HG03139 (cell line): ENCODE measurements around the gene SIN3A.
"Not testable (repeated sequence)": the region's sequence is repeated elsewhere in the genome, so short reads cannot be mapped to it uniquely, and the experiment has no call there.

Experiments used
- ATAC-seq: cut with Tn5 transposase; IDR thresholded peaks from one replicate; pipeline ENCODE4 v1.9.1; 2021; ENCODE audit not compliant: unreplicated experiment

SIN3A gene

DNA sequence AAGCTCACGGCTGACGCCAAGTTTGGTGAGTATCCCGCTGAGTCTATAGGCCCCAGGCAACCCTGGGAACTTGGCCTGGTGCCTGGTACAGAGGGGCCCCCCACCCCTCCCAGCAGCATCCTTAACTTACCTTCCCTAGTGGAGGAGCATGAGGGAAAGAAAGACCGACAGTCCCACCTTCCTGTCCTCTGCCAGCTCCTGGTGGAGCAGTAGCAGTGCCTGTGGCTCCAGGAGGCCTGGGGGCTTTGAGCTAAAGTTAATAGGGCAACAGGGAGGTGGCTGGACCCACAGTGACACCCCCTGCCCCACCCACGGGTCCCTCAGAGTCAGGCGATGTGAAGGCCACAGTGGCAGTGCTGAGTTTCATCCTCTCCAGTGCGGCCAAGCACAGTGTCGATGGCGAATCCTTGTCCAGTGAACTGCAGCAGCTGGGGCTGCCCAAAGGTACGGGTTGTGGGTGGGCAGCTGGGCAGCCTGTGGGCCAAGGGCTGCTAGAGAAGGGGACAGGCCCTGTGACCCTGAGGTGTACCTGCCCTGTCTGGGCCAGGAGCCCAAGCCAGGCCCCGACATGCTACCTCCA lies 112.7 kb downstream of the SIN3A start:
- ATAC-seq = no peak

DNA sequence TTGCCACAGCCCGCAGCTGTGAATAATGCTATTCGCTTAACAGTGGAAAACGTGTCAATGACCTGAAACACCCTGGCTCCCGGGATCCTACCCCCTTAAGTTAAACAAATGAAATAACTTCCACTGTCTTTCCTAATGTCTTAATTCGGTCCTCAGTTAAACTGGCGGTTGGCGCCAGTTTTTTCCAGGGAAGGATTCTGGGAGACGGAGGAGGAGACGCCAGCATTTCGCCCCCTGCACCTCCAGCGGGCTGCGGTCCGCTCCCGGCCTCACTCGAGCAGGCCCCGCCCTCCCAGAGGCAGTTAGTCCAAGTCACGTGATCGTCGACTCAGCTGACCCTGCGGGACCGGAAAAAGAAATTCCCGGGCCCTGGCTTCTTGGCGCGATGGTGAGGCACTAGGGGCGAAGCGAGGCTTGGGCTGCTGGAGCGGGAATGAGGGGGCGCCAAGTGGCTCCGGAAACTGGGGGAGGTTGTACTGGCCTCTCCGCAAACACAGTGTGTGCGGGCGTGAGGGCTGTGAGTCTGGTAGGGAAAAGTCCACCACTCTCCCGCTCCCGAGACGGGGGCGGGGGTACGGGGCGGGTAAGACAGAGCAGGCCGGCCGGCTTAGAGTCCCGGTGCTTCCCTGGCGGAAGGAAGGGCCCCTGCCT lies 115.7 kb downstream of the SIN3A start, which contains the start of gene COMMD4:
TSS of gene COMMD4 (plus strand) at position 359 of the 651 bp plus-strand sequence. CDS start at position 386, 27 bp downstream.
- no peak for ATAC-seq

DNA sequence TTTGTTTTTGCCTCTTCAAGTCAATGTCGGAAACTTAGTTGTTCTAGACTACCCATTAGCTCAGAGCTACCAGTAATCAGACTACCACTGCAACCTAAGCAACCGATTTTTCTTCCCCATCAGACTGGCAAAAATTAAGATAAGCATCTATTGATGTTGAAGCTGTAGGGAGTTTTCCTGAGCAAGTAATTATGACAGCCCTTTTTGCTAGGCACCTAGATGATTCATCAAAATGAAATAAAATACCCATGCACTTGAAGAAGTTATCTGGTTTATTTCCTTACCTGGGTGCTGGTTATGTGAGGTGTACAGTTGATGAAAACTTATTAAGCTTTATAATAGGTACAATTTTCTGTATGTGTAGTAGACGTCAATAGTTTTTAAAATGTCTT lies 116.2 kb downstream of the SIN3A start:
- no peak for ATAC-seq

DNA sequence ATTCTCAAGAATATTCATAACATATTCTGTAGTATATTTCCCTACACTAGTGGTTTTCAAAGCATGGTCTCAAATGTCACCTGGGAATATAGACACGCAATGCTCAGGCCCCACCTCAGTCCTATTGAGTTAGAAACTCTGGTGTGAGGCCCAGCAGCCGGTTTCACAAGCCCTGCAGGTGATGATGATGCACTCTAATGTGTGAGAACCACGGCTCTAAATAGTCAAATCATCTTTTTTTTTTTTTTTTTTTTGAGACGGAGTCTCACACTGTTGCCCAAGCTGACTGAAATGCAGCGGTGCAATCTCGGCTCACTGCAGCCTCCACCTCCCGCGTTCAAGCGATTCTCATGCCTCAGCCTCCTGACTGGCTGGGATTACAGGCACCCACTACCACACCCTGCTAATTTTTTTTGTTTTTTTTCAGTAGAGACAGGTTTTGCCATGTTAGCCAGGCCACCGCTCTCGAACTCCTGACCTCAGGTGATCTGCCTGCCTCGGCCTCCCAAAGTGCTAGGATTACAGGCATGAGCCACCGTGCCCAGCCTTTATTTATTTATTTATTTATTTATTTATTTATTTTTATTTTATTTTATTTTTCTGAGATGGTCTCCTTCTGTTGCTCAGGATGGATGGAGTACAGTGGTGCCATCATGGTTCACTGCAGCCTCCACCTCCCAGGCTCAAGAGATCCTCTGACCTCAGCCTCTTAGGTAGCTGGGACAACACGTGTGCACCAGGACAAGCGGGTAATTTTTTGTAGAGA lies 117.7 kb downstream of the SIN3A start:
- not testable (repeated sequence) for ATAC-seq

DNA sequence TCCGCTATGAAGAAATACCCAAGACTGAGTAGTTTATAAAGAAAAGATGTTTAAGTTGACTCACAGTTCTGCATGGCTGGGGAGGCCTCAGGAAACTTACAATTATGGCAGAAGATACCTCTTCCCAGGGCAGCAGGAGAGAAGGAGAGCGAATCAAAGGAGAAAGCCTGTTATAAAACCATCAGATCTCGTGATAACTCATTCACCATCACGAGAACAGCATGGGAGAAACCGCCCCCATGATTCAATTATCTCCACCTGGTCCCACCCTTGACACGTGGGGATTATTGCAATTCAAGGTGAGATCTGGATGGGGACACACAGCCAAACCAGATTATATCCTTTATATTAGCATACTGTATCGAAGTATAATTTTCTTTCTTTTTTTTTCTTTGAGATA lies 119.4 kb downstream of the SIN3A start:
- ATAC-seq = not testable (repeated sequence)

DNA sequence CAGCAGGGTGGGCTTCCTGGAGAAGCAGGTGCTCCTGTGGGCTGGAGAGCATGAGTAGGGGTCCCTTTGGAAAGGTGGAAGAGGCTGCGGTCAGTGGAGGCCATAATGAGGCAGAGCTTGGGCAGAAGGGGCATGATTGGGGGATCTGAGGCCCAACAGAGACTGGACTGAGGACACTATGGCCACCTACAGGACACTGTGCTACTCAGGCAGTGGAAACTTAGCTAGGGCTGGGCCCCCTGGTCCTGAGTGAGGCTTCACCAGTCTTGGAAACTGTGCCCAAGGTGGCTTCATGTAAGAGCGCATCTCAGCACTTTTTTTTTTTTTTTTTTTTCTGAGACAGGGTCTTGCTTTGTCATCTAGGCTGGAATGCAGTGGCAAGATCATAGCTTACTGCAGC lies 121.9 kb downstream of the SIN3A start:
- ATAC-seq = no peak

DNA sequence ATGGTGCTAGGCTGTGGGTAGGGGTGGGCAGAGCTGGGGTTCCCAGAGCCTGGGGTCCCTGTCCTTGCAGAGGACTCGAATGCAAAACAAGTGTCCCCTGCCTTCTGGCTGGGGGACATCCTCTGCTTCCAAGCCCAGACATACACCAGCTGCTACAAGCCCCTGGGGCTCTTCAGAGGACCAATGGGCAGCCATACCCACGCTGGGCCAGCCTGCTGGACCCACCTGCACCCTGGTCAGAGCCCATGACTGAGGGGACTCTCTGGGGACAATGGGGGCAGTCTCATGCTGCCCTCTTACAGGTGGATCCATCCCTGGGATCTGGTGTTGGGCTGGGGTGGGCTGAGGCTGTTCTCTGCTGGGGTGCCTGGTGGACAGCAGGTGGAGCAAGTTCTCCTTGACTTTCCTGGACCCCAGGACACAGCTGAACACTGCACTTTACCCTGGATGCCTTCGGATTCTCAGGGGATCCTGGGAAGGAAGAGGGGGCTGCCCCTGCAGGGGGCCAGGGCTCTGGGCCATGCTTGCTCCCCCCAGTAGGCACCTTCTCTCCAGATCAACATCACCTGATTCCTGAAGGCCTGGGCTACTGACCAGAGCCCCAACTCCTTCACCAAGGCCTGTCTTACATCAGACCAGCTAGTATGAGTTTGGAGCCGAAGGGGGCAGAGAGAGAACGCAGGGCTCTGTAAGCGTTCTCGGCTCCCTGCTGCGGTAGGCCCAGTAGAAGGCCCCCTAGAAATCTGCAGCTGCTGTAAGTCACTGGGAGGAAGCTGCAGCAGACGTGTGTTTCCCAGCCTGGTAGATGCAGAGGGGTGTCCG lies 122.8 kb downstream of the SIN3A start:
- ATAC-seq = no peak

DNA sequence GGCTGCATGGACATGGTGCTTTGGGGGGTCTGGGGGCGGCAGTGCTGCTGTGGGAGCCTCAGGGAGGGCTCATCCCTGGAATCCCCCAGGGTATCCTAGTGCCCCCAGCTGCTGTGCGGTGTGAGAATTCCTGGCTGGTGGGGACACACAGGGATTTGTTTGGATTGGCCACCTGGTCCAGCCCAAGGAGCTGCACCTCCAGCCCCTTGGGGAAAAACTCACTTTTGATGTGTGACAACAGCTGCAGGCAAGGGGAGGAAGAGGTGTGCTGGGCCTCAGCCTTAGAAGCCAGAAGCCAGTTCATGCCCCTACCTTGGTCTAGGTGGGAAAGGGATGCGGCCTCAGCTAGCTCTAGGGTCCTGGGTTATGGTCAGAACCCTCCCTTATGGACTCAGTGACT lies 124.0 kb downstream of the SIN3A start:
- ATAC-seq = no peak

DNA sequence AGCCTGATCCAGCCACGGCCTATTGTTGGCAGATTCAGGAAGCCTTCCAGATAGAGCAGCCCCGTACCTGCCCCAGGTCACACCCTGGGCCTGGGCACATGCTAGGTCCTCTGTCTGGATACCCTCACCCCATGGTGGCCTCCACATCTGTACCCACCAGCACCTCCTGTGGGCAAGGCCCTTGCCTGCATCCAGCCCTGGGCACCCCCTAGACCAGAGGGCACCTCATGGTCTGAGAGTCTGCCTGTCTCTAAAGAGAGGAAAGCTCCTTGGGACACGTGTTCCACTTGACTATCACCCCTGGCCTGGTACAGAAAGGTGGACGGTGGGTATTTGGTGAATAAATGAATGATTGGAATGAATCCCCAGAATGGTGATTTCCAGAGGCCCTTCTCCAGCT lies 124.5 kb downstream of the SIN3A start:
- ATAC-seq = no peak

DNA sequence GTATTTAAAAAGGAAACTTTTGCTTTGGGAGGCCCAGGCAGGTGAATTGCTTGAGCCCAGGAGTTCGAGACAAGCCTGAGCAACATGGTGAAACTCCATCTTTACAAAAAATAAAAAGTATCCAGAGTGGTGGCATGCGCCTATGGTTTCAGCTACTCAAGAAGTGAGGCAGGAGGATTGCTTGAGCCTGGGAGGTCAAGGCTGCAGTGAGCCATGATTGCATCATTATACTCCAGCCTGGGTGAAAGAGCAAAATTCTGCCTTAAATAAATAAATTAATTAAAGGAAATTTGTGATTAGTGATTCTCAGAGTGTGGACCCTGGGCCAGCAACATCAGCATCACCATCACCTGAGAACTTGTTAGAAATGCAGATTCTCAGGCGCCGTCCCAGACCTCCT lies 125.6 kb downstream of the SIN3A start:
- ATAC-seq = no peak

DNA sequence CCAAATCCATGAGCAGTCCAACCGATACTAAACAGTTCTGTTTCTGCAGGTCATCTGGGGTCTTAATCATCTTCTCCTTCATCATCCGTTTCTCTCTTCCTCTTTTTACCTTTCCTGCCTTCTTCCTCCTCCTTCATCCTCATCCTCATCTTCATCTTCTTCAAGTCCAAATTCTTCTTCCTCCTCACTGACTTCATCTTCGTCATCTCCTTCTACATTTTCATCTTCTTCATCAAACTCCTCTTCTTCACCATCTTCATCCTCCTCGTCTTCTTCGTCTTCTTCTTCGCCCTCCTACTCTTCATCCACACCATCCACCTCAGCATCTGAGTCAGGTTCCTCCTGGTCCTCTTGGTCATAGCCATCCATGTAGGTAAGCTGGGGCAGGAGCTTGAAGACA lies 129.8 kb downstream of the SIN3A start:
- no peak for ATAC-seq
